Fibroblast of mammary gland (primary cell): Measurements from ENCODE around the gene GALNT18.

Source experiments
- DNase-seq: peaks from one replicate; pipeline ENCODE4 v3.0.0-alpha.2; 2010; ENCODE audit warnings: low read depth
- H3K4me3 ChIP-seq: 2 replicates; pipeline ENCODE4 v1.5.1; 2011; ENCODE audit warnings: low read depth, mild to moderate bottlenecking, low read length, moderate library complexity; ENCODE audit not compliant: control insufficient read depth
- TF ChIP-seq, protein P1 (sequence below): conservative IDR thresholded peaks from 2 replicates; pipeline ENCODE4 v1.5.1; 2011; ENCODE audit warnings: low read depth, low read length, inconsistent platforms; ENCODE audit not compliant: control insufficient read depth, insufficient read depth

GALNT18 gene

DNA sequence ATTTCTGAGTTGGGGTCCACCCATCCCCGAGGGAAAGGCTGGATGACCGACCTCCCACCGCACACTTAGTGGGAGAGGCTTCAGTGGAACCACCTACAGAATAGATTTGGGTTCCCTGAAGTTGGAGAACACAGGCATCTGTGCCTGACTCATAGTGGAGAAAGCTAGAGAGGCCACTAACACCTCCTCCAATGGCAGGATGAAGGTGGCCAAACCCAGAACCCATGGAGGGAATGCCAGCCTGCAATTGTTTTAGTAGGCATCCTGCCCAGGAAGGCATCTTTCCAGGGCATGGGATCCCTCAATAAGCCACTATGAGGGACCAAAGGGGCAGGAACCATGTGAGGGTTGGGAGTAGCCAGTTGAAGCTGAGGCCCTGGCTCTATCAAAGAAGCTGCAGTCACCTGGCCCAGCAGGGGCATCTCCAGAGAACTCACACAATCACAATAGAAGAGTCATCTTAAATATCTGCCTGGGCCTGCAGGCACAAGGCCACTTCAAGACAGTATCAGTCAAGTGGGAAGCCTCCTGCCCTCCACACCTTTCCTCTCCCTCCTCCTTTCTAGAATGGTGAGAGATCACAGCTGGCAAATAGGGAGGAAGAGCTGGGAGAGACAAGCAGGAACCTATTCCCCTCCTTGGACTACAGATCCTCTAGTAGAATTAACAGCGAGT, 144.7 kb downstream of the GALNT18 start:
- no peak overlapping the region for H3K4me3 ChIP-seq
- no peak for DNase-seq
- TF ChIP-seq, protein P1, sequence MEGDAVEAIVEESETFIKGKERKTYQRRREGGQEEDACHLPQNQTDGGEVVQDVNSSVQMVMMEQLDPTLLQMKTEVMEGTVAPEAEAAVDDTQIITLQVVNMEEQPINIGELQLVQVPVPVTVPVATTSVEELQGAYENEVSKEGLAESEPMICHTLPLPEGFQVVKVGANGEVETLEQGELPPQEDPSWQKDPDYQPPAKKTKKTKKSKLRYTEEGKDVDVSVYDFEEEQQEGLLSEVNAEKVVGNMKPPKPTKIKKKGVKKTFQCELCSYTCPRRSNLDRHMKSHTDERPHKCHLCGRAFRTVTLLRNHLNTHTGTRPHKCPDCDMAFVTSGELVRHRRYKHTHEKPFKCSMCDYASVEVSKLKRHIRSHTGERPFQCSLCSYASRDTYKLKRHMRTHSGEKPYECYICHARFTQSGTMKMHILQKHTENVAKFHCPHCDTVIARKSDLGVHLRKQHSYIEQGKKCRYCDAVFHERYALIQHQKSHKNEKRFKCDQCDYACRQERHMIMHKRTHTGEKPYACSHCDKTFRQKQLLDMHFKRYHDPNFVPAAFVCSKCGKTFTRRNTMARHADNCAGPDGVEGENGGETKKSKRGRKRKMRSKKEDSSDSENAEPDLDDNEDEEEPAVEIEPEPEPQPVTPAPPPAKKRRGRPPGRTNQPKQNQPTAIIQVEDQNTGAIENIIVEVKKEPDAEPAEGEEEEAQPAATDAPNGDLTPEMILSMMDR, result no peak

DNA sequence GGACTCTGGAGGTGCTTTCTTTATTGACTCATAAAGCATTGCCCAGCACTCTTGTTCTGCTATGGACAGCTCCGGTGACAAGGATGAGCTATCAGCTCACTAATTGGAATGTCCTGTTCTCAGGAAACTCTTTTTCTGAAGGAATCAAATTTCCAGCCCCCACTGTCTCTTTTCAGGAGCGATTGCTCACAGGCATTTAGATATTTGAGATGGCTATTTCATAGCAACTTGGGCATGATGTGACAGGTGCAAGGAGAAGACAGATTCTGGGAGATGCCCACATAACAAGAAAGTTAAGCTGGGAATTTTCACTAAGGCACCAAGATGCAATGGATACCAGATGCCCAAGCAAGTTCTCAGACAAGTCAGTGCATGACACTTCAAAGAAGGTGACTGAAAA, 145.3 kb downstream of the GALNT18 start:
- H3K4me3 ChIP-seq, result no peak overlapping the region
- TF ChIP-seq, protein P1, result no peak
- no peak for DNase-seq

DNA sequence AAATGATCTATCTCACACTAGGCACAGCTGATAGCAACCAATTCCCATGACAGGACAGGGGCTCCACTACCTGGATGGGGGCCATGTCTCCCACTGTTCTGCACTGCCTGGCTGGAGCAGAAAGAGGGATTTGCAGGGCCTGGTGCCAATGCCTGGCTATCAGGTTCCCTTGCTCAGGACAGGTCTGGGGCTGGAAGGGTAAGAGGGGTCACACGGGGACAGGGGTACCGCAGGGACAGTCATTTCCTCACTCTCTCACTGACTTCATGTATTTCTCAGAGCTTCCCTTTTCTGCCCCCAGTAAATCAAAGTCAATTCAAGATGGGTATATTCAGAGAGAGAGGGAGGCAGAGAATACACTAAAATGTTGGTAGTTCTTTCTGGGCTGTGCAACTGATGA, 149.7 kb downstream of the GALNT18 start:
- TF ChIP-seq, protein P1, result no peak
- no peak overlapping the region for H3K4me3 ChIP-seq
- no peak for DNase-seq

DNA sequence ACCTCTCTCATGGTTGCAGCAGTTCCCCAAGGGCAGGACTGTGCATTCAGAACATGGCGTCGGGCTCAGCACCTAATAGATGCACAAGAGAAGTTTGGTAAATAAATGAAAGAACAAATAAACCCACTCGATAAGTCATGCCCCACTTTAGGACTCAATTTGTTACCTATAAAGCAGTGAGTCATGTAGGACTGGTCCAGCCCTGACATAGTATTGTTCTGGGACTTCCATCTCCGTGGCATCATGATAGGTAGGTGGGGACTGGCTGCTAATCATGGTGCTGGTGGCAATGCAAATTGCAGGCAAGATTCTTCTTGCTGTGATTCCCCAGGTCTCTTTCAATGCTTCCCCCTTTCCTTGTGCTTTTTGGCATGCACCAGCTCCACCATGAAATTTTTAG, 150.6 kb downstream of the GALNT18 start:
- H3K4me3 ChIP-seq, result no peak overlapping the region
- DNase-seq, result no peak
- TF ChIP-seq, protein P1, result no peak

DNA sequence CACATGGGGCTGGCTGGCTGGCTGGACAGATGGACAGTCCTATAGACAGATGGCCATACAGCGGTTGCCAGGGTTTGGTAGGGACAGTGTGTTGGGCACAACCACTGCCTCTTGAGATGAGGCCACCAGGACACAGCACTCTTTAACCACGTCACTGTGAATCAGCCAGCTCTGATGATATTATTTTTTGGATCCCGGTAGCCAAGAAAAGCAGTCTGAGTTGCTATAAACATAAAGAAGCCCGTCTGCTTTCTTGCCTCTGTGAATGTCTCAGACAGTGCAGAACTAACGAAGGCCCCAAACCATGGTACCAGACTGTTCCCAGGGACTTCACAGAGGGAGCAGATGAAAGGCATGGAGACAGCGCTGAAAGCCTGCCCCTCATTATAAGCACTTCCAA, 152.9 kb downstream of the GALNT18 start:
- no peak for DNase-seq
- TF ChIP-seq, protein P1, result no peak
- H3K4me3 ChIP-seq, result no peak overlapping the region

DNA sequence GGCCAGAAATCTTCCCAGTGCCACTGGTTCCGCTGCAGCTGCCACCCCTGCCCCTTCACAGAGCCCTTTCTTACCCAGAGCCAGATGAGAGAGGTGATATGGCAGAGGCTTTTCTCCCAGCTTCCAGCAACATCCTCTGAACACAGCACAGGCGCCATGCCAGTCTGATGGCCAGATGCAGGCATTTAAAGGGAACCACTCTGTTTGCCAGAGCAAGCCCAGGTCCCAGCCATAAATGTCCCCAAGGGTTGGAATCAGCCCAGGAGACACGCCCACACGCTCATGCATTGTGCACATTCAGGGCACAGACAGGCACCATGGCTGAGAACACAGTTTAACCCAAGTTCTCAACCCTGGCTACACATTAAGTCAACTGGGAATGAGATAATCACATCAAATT, 154.5 kb downstream of the GALNT18 start:
- TF ChIP-seq, protein P1, result no peak
- DNase-seq, result no peak
- no peak overlapping the region for H3K4me3 ChIP-seq

DNA sequence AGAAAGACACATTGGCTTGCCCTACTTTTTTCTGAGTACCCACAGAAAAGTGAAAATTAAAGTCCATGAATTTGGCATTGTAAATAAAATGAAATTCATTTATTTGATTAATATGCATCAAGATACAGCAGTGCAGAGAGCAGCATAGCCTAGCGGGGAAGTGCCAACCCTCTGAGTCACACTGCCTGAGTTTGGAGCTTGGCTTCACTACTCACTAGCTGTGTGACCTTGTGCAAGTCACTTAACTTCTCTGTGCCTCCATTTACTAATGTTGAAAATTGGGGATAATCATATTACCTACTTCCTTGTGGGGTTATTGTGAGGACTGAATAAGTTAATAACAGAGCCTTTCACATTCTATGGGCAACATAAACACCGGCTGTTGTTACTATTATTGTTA, 157.2 kb downstream of the GALNT18 start:
- TF ChIP-seq, protein P1, result no peak
- peak; percentile 30 for DNase-seq
- no peak overlapping the region for H3K4me3 ChIP-seq
